T-helper 2 cell (primary cell): Measurements from ENCODE around the gene RPRML.
"Not testable (repeated sequence)": the region's sequence is repeated elsewhere in the genome, so short reads cannot be mapped to it uniquely, and the experiment has no call there.

ENCODE experiments used
- DNase-seq, 5 experiments: peaks; one replicate each; pipeline versions ENCODE4 v3.0.0 to v3.0.0-alpha.2; 2012 to 2022

The RPRML gene

DNA sequence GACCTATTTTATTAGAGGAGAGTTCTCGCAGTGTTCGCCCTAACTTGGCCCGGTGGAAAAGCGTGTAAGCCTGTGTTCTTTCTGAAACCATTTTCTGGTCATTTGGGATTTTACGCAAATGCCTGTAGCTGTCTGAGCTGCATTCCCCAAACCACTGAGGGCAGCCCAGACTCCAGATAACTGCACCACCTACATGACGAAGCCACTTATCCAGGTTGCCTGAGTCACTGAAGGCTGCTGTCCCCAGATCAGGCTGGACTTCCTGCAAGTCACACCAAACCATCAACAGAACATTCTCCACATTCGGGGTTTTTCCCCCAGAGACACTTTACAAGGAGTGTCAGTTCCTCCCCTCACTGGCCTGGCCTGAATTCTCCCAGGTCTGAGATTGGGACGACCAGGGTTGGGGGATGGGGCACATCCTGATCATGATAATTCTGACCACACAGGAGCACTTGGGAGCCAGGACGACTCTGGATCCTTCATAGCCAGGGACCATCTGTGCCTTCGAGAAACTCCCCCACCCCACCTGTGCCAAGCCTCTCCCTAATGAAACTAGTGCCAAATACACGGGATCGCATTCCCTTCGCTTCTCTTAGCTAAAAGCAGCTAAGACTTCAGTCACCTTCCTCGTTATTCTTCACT lies 2.3 kb downstream of the RPRML start:
- no peak for DNase-seq

DNA sequence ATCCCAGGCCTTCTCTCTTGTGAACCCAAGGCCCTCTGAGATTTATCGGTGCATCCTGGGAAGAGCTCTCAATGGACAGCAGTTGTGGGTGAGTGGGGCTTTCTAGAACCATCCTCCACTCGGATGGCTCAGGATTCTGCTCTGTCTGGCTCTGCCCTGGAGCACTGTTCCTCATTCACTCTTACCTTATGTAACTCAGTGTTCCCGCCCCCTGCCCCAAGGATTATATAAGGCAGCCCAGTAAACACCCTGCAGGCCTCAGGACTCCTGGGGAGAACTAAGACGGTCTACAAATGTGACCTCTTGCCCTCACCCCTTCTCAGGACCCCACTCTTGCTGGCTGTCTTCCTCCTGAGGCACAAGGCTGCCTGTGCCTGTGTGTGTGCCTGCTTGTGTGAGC lies 3.8 kb downstream of the RPRML start:
- DNase-seq: no peak

DNA sequence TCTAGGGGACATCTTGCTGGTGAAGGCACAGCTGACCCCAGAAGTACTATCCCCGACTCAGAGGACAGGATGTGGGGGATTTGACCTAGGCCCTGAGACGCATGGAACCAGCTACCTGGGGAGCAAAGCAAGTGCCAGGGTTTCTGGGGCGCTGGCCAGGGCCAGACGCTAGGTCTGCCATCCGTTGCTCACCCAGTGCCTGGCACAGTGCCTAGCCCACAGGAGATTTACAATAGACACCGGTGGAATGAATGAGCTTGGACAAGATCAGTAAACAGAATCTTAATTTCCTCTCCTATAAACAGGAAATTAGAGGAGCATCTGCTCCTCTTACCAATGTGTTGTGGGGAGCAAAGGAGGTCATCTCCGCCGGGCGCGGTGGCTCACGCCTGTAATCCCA lies 5.0 kb downstream of the RPRML start:
- DNase-seq: no peak

DNA sequence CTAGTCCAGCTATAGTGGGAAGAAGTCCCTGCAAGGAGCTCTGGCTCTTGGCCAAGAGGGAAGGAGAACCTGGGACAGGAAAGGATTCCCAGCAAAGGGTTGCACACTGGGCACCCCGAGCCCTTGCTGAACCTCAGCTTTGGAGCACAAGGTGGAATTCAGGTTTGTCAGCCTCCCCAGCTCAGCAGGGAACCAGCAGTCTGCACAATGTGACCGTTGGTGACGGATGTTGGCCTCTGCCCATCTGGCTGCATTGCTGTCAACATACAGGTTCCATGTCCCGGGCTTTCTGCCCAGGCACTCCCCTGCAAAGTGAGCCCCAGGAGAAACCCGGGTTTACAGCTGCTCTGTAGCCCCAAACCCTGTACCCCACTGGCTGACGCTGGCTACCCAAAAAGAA lies 6.7 kb downstream of the RPRML start:
- no peak for DNase-seq

DNA sequence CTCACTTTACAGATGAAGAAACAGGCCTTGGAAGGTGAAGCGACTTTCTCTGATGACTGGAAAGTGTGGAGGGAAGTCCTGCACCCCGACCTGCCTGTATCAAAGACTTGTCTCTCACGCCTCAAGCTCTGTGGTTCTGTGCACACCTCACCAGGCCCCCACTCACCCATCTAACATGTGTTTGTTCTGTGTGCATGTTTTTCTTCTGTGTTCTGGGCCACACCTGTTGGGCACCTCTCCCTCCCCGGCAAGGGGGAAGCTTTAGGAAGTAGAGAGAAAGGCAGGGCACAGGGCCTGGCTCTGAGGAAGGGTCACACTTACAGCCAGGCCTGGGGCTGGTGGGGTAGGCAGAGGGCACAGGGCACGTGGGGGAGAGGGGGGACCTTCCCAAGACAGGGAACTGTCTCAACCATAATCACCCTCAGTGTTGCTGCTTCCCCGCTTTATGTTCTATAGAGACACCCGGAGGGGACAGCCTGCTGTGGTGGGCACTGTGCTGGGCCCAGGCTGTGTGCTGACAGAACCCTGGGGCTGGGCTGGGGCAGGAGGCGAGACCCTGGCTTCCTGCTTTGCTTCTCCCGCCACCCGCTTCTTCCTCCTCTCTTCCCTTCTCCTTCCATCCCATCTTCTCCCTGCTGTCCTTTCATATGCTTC lies 7.3 kb downstream of the RPRML start:
- DNase-seq: no peak

DNA sequence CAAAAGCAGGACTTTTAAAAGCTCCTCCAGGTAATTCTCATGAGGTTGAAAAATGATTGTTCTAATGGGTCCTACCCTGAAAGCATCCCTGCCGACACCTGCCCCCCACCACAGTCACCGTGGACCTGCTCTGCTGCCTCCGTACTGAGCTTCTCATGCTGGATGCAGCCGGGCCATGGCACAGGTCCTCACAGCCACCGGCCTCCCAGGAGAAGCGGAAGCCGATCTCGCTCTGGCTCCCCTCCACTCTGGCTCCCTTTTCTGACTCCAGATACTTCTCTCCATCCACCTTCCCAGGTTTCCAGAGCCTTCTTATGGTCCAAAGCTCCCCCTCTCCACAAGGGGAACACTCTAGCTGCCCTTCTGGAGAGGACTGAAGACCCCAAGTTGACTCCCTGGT lies 10.2 kb downstream of the RPRML start:
- no peak for DNase-seq

DNA sequence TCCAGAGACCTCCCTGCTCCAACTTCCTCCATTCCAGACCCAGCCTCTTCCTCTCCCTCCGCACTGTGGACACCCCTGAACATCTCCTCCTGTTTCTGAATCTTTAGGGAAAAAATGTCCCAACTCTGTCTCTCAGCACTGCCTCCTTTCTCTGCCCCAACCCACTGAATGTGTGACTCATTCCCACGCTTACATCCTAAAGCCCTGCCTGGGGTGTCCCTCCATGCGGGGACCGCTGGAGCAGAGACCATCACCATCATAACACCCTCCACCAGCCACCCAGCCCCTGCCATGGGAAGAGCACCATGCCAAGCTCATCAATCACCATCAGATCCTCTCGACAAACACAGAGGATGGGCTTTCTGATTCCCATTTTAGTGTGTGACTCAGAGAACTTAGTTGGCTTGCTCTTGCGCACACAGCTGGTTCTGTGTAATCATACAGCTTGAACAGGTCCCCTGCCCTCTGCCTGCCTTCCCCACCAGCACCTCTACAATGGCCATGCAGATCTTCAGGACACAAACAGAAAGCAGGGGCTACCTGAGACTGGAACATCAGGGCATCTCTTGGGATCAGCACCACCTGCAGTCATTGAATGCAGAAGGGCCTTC lies 10.7 kb downstream of the RPRML start:
- DNase-seq: no peak

DNA sequence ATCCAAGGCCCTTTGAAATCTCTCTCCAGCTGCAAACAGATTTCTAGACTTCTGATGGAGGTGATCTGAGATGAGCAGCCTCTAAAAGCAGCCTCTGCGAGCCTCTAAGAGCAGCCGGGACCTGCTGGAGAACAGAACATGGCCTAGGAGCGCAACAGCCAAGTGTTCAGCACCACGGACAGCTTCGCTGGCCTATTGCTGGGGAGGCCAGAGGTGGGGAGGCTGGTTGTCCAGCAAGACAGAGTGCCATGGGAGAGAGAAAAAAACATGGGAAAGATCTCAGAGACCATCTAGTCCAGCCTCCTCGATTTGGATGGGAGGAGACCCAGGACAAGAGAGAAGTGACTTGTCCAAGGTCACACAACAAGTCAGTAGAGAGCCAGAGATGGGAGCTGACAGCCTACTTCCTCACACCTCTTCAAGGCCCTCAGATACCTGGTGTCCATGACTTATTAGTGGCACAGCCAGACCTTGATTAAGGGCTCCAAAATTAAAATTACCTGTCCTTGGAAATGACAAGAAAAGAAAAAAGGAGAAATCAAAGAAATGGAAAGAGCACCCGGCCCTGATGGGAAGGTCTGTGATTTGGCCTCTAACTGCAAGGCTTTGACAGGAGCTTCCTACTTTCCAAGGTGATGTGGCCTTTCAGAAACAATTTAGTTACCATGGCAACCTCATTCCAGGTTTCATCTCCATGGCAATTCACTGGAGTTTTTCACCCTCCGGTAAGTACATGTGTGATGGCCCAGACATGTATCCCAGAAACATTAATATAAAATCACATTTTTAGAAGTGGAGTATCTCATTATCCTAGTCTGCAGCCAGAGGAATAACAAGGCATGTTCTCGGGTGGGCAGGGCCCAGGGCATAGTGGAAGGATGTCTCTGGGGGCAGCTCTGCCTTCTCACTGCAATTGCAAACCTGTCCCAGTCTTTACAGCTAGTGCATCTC lies 14.5 kb downstream of the RPRML start:
- DNase-seq: no peak

DNA sequence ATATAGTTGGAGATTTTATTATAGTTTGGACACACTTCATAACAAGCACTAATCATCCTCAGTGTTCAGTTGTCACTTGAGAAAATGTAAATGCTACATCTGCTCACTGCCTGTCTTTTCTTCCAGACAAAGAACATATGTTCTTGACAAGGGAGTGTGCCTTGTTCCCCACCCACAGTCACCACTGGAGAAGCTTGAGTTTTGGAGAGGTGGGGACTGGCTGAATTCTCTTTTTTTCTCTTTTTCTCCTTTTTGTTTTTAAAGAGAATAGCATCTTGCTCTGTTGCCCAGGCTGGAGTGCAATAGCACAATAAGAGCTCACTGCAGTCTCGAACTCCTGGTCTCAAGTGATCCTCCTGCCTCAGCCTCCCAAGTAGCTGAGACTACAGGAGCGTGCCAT lies 15.5 kb downstream of the RPRML start:
- DNase-seq: no peak

DNA sequence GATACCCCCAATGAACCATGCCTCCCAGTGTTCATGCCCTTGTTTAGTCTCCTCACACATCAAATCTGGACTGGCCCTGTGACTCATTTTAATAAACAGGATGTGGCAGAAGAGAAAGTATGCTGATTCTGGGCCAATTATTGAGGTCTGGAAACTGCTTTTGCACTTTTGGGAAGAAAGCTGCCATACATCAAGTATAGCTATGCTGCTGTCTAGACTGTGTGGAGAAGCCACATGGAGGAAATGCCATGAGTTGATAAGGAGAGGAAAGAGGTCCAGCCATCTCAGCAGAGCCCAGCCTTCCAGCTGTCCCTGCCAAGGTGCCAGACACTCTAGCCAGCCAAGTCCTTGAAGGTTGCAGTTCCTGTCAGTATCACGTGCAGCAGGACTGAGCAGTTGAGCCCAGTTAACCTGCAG lies 16.7 kb downstream of the RPRML start:
- peak in 1 of 5 experiments; percentile 47 for DNase-seq

DNA sequence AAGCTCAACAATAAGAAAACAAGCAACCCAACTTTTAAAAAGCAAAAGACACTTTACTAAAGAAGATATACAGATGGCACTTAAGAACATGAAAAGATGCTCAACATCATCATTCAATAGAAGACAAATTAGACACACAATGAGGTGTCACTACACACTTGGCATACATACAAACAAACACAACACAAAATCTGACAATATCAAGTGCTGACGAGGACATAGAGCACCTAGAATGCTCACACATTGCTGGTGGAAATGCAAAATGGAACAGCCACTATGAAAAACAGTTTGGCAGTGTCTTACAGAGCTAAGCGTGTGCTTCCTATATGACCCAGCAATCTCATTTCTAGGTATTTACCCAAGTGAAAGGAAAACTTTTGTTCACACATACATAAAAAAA lies 18.9 kb downstream of the RPRML start:
- DNase-seq: no peak

DNA sequence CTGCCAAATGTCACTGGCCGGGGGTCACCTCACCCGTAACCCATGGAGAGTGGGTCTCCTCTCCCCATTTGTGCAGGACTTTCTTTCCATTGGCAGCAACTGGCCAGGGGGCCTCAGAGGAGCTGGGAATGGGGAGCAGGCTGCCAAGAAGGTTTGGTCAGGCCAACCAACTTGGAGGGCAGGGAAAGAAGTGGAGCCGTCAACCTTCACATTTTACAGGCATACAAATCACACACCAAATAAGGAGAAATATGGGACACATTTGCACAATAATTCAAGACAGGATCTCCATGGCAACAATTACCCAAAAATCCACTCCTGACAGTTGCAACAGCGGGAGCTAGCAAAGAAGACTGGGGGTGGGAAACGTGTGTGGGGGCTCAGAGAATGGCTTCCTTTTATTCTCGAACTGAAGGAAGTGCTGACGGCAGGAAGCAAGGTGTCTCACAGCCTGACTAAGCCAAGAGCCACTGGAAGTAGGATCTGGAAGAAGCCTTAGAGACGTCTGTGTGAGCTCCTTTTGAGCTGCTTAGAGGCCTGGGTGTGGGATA lies 20.9 kb downstream of the RPRML start:
- DNase-seq: no peak

DNA sequence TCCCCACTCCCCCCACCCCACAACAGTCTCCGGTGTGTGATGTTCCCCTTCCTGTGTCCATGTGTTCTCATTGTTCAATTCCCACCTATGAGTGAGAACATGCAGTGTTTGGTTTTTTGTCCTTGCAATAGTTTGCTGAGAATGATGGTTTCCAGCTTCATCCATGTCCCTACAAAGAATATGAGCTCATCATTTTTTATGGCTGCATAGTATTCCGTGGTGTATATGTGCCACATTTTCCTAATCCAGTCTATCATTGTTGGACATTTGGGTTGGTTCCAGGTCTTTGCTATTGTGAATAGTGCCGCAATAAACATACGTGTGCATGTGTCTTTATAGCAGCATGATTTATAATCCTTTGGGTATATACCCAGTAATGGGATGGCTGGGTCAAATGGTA lies 25.9 kb downstream of the RPRML start:
- not testable (repeated sequence) for DNase-seq

DNA sequence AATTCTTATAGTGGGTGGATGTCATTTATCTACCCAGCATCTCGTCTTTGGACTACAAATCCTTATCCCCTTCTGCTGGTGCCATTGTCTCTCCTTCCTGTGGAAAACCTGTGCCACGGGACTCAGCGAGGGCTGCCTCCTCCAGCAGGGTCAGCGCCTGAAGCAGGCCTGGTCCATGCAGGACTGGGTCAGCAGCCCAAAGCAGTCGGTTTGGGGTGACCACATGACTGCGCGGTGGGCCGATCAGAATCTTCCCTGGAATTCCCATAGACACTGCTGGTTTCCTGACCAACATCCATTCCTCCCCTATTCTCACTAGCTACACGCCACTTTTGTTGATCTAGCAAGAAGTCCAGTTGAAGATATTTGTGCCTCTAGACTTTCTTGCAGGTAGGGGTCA lies 26.9 kb downstream of the RPRML start:
- no peak for DNase-seq

DNA sequence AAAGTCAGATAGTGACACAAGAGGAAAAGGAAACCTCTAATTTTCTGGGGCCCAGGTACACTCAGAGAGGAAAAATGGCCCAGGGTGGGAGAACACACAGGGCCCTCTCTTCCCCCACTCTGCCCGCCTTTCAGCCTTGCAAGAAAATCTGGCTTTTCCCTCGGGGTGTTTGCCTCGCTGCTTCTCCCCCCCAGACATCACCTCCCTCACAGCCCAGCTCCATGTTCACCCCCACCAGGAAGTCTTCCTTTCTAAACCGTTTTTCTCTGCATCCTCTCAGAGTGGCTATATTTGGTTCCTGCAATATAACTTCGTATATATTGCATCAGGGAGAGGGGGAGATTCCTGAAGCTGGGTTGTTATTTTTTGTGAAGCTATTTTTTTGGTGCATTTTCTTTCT lies 27.3 kb downstream of the RPRML start:
- DNase-seq: no peak

DNA sequence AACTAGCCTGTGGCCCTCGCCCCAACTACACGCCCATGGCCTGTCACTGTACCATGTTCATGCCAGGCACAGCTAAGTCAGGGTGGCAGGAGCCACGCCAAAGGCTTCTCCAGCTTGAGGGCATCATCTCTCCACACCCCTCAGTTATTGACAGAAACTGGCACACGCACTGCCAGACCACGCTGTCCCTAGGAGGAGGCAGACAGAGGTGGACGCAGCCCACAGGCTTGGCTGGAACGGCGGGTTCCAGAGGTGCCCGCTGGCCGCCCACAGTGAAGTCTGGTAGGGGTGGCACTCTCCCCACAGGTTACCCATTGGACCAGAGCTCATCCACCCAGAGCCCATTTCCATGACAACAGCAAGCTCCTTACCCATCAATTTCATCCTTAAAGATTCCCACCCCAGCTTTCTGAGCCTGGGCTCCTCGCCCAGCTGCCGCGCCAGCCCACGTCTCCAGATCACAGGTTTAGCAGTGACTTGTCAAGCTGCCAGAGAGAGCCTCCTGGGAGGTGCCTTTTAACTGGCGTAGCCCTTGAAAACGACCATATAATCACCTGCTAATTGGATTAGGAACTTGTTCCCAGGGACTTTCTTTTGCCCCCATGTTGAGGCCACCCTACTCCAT lies 27.9 kb downstream of the RPRML start:
- no peak for DNase-seq

DNA sequence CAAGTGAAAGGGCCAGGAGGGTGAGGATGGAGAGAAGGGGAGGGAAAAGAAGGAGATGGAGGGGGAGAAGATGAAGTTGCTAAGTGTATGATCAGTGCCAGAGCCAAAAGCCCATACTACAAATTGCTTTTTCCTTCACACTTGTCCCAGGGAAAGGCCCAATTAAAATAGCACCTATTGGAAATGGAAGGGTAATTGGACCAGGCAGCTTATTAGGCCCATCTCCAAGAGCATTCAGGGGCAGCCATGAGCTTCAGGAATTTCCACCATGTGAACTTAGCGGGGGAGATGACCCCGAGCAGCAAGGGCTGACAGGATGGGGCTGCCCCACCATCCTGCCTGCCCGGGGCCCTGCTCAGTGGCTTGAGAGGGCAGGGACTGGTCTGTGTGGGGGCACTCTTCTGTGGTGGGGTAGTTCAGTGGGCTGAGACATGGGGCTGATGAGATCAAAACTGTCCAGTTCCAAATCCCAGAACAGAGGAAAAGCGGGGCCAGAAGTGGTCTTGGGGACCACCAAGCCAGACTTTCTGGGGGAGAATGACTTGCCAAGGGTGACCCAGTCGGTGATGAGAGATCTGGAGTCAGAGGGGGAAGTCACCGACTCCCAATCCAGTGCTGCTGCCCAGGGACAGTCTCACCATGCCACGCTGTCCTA lies 28.6 kb downstream of the RPRML start:
- no peak for DNase-seq

DNA sequence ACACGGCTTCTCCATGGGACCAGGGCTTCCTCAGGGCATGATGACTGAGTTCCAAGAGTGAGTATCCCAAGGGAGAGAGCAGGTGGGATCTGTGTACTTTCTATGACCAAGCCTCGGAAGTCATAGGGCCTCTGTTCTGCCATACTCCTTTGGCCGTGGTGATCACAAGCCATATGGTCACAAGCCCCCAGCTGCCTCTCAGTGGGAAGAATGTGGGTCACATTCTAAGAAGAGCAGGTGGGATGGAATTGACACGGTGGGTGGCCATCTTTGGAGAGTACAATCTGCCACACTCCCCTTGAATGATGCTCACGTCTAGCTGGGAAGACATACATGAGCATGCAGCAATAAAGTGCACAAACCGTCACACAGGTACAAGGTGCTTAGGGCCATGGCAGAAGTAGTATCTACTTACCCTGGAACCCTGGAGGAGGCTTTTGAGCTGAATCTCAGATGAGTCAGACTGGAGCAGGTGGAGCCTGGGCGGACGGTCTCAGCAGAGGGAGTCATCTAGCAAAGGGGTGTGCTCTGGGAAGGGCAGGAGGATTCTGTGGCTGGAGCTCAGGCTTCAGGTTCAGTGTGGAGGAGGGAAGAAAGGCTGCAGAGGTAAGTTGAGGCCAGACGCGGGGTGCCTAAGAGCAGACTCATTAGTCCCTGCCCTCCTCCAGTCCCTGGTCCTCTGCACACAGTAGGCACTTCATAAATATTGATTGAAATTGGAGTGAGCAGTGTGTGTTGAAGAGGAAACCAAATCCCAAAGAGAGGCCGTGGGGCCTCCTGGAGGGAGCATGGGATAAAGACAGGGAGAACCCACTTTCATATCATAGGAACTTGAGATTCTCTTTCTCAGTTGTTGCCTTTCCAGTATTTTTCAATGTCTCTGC lies 29.5 kb downstream of the RPRML start:
- DNase-seq: no peak

DNA sequence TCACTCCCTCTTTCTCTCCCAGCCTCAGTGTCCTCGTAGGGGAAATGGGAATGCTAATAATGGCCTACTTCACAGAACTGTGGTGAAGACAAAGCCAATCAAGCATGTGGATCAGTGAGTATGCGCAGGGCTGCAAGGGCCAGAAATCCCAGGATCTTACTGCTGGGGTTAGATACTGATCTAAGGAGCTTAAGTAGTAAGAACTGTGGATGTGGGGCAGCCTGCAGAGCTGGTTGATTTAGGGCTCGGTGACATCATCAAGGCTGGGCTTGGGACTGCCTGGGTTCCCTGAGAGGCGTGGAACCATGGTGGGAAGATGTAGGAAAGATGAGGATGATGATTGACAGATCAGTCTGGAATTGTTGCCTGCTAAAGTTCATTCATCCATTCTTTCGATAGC lies 30.5 kb downstream of the RPRML start:
- DNase-seq: no peak

DNA sequence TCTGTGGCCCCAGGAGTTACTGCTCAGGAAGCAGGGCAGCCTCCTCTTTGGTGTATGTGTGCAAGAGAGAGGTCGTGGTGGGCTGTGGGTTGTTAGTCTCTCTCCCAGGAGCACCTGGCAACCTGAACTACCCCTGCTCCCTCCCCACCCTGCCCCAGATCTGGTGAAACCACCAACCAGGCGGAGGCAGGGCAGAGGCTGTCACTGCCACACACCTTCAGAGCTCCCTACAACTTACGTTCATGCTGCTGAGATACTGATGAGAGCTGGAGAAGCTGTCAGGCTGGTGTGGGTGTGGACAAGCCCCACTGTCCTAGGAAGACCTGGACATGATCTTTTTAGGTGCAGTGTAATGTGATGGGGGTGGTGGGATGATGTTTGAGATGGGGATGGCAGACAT lies 31.8 kb downstream of the RPRML start:
- DNase-seq: no peak

DNA sequence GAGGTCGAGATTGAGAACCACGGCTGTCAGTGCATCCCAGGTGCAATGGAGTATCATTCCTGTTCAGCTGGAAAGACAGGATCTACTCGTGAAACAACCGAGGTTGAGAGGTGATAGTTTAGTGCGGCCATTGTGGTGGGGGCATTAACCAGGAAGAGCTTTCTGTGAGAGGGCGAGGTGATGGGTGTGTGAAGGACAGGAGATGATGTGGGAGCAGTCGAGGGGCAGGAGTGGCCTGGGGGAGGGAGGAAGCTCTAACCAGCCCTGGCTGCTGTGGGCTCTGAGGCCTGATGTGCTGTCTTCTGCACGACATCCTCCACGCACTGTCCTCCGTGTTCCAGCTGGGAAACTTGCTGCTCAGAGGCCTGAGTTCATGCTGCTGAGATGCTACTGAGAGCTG lies 34.1 kb downstream of the RPRML start:
- no peak for DNase-seq
